KBM-7 (cell line): ENCODE results near the gene SIVA1.

Experiments used
- DNase-seq: peaks from one replicate; pipeline ENCODE4 v3.0.0-alpha.2; 2015
- in situ Hi-C: fragments of 300-500 bp; cut with MboI; formaldehyde crosslinking; loops from 2 replicates; pipeline ENCODE4 v1.14.3; 2020; ENCODE audit warnings: low sequenced_read_pairs, low pct_unique_long_range_greater_than_20kb, mixed read lengths

The SIVA1 gene

GRCh38 chr14:104800771-104801519, 48.0 kb downstream of the SIVA1 start, which contains the start of gene ZBTB42:
Gene ZBTB42, plus strand, starts transcription at chr14:104801101. Its CDS starts 97 bp downstream, at chr14:104801198.
- in situ Hi-C loops = no loop called here
- DNase-seq = peak; percentile 47

- DNase-seq = no peak
- in situ Hi-C loops = no loop called here
Measured at GRCh38 chr14:104801520-104802393, 48.8 kb downstream of the SIVA1 start.

GRCh38 chr14:104802394-104803184, 49.6 kb downstream of the SIVA1 start:
- no peak for DNase-seq
- in situ Hi-C loops = no loop called here

DNA sequence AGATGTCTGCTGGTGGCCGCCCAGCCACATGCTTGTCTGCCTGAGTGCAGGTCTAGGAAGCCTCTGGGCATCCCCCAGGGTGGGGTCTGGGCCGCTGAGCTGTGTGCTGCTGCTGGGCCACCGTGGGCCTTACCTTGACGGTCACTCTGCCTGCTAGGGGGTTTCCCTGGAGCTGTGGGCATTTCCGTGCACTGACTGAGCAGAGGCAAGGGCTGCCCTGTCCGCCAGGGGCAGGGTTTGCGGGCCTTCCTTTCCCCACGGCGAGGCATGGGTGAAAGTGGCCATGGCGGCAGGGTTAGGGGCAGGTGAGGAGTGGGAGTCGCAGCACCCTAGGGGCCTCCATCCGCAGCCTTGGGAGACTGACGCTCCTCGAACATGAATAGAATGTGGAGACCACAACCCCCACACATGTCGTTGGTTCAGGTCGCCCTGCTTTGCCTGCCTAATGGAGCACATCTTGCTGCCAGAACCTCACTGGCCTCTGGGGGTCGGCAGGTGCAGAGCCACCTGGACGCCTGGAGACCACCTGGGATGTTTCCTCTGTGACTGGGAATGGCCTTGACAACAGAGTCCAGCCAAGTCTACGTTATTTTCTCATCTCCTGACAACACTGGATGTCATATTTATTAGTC, 50.4 kb downstream of the SIVA1 start:
- in situ Hi-C loops = no loop called here

GRCh38 chr14:104803912-104804410, 51.0 kb downstream of the SIVA1 start:
- no peak for DNase-seq
- in situ Hi-C loops = no loop called here

More for the DNA sequence above, 50.4 kb downstream of the SIVA1 start:
- DNase-seq = no peak

DNA sequence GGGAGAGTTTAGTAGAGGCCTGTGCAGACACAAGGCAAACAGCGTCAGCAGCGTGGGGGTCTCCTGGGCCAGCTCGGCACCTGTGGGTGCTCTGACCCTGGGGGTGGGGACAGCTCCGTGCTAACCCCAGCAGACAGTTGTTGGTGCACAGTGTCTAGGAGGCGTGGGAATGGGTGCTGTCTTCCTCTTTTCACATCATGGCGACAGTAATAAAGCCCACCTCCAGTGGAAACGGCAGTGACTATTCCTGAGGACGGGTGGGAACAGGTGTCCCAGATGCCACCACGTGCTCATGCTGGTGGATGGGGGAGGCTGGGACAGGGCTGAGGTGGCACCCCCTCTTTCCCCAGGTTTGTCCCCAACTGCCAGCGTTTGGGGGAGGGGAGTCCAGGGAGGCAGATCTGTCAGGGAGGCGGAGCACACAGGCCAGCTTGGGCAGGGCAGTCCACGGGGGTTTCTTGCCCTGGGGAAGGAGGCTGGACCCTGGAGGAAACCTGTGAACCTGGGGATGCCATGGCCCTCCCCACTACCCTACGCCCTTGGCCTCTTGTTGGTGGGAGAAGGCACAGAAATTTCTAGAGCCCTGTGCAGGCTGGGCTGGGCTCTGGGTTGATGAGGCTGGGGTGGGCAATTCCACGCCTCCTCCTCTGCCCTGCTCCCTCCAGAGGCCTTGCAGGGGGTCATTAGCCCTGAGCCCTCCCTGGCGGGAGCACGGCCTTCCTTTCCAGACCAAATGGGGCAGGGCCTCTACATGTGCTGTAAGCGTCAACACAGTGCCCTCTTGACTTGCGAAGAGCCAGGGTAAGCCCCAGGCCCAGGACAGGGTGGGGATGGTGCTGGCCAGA, 51.8 kb downstream of the SIVA1 start:
- in situ Hi-C loops = no loop called here
- DNase-seq = no peak

DNA sequence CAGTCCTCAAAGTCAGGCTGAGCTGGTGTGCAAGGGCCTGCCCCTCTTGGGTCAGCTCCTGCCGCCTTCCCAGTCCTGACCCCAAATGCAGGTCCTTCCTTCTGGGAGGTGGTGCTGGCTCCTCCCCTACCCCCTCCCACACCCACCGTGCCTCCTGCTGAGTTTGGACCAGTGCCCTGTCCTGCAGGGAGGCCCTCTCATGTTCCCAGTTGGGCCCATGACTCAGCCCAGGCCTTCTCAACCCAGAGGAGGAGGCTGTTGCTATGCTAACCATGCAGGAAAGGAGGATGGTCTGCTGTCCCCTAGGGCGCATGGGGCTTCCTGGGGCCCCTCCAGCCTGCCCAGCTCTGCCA, 52.4 kb downstream of the SIVA1 start:
- in situ Hi-C loops = no loop called here
- DNase-seq = no peak

GRCh38 chr14:104805941-104806624, 53.1 kb downstream of the SIVA1 start:
- in situ Hi-C loops = no loop called here
- no peak for DNase-seq

- in situ Hi-C loops = no loop called here
- DNase-seq = peak; percentile 47
Measured at GRCh38 chr14:104806625-104807465, 53.9 kb downstream of the SIVA1 start.

GRCh38 chr14:104808456-104808855, 55.5 kb downstream of the SIVA1 start:
- in situ Hi-C loops = no loop called here
- no peak for DNase-seq
